ENCODE results near the gene CTPS1. TPM values are rescaled to one million over a fixed set of nuclear protein-coding genes. Genes with fewer than 3 reads are reported as not detected.

Gene CTPS1
- total and polyA plus RNA-seq, 2 of the 13 experiments (the other 11 are each of a cell fraction or from before 2014, with no cell fraction given), result 9.6 to 42.8 TPM

DNA sequence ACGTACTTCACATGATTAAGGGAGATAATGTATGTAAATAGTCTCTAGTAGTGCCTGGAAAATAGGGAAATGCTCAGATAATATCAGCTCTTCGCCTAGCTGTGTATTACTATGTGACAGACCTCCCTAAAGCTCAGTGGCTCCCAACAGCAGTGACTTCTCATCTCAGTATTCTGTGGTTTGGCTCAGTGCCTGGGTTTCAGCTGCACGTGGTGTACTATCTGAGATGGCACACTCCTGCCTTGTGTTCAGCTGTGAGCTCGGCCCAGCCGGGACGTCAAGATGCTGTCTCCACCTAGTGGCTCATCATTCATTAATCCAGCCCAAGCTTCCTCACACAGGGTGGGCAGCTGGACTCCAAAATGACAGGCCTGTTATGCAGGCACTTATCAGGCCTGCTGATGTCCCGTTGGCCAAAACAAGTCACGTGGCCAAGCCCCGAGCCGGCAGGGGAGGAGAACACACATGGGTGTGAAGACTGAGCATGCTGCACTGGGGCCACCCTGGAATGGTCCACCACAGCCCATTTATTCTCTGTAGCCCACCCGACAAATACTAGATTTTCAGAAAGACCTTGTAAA, 24.2 kb downstream of the CTPS1 start (continued):
- TF ChIP-seq, protein P1, sequence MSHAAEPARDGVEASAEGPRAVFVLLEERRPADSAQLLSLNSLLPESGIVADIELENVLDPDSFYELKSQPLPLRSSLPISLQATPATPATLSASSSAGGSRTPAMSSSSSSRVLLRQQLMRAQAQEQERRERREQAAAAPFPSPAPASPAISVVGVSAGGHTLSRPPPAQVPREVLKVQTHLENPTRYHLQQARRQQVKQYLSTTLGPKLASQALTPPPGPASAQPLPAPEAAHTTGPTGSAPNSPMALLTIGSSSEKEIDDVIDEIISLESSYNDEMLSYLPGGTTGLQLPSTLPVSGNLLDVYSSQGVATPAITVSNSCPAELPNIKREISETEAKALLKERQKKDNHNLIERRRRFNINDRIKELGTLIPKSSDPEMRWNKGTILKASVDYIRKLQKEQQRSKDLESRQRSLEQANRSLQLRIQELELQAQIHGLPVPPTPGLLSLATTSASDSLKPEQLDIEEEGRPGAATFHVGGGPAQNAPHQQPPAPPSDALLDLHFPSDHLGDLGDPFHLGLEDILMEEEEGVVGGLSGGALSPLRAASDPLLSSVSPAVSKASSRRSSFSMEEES (CRISPR knock-in tag; IDR thresholded peaks at IDR 0.05), result peak; percentile 76
- TF ChIP-seq ZNF318 (CRISPR knock-in tag; IDR thresholded peaks at IDR 0.05) (no peak), SOX5 (CRISPR knock-in tag; IDR thresholded peaks at IDR 0.05; ENCODE audit: borderline replicate concordance) (peak; percentile 65; the same call in 1 of the 2 replicates), ZNF562 (CRISPR knock-in tag; IDR thresholded peaks at IDR 0.05; ENCODE audit: borderline replicate concordance) (no peak), ISL2 (CRISPR knock-in tag; IDR thresholded peaks at IDR 0.05) (0 out of 2 replicates have a peak, but pooled peaks have one; percentile 20), ZNF570 (CRISPR knock-in tag; IDR thresholded peaks at IDR 0.05; ENCODE audit: borderline replicate concordance) (no peak), PRPF4 (IDR thresholded peaks at IDR 0.05; ENCODE audit: low read depth, low read length, poor library complexity, severe bottlenecking) (no peak), STAG1 (CRISPR knock-in tag; IDR thresholded peaks at IDR 0.05) (peak; percentile 69), CC2D1A (CRISPR knock-in tag; IDR thresholded peaks at IDR 0.05) (no peak)
- TF ChIP-seq, protein P2, sequence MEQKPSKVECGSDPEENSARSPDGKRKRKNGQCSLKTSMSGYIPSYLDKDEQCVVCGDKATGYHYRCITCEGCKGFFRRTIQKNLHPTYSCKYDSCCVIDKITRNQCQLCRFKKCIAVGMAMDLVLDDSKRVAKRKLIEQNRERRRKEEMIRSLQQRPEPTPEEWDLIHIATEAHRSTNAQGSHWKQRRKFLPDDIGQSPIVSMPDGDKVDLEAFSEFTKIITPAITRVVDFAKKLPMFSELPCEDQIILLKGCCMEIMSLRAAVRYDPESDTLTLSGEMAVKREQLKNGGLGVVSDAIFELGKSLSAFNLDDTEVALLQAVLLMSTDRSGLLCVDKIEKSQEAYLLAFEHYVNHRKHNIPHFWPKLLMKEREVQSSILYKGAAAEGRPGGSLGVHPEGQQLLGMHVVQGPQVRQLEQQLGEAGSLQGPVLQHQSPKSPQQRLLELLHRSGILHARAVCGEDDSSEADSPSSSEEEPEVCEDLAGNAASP (CRISPR knock-in tag; IDR thresholded peaks at IDR 0.05; ENCODE audit: borderline replicate concordance), result peak; percentile 44; the same call in 1 of the 2 replicates
- TF ChIP-seq, protein P3, sequence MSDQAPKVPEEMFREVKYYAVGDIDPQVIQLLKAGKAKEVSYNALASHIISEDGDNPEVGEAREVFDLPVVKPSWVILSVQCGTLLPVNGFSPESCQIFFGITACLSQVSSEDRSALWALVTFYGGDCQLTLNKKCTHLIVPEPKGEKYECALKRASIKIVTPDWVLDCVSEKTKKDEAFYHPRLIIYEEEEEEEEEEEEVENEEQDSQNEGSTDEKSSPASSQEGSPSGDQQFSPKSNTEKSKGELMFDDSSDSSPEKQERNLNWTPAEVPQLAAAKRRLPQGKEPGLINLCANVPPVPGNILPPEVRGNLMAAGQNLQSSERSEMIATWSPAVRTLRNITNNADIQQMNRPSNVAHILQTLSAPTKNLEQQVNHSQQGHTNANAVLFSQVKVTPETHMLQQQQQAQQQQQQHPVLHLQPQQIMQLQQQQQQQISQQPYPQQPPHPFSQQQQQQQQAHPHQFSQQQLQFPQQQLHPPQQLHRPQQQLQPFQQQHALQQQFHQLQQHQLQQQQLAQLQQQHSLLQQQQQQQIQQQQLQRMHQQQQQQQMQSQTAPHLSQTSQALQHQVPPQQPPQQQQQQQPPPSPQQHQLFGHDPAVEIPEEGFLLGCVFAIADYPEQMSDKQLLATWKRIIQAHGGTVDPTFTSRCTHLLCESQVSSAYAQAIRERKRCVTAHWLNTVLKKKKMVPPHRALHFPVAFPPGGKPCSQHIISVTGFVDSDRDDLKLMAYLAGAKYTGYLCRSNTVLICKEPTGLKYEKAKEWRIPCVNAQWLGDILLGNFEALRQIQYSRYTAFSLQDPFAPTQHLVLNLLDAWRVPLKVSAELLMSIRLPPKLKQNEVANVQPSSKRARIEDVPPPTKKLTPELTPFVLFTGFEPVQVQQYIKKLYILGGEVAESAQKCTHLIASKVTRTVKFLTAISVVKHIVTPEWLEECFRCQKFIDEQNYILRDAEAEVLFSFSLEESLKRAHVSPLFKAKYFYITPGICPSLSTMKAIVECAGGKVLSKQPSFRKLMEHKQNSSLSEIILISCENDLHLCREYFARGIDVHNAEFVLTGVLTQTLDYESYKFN (CRISPR knock-in tag; conservative IDR thresholded peaks at IDR 0.05), result no peak
- TF ChIP-seq, protein P4, sequence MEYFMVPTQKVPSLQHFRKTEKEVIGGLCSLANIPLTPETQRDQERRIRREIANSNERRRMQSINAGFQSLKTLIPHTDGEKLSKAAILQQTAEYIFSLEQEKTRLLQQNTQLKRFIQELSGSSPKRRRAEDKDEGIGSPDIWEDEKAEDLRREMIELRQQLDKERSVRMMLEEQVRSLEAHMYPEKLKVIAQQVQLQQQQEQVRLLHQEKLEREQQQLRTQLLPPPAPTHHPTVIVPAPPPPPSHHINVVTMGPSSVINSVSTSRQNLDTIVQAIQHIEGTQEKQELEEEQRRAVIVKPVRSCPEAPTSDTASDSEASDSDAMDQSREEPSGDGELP (IDR thresholded peaks at IDR 0.05; ENCODE audit: borderline replicate concordance, low read depth), result peak; percentile 86; the same call in 1 of the 2 replicates
